Right lobe of liver (tissue), 6 donors: Measurements from ENCODE around the gene MICOS13. TPM values are rescaled to one million over a fixed set of nuclear protein-coding genes. Genes with fewer than 3 reads are reported as not detected.

ENCODE experiments used
- ATAC-seq, 4 donors: fragments of 200-7000 bp; cut with Tn5 transposase; one replicate each; pipeline ENCODE4 v1.9.1; 2020; ENCODE audit warnings: mild to moderate bottlenecking in 4 of 4, moderate library complexity in 4 of 4
- DNase-seq, 3 donors: peaks; one replicate each; pipeline ENCODE4 v3.0.0-alpha.2; 2020
- H3K27ac ChIP-seq, 3 donors: fragments of 200-600 bp; one replicate each; pipeline ENCODE4 v1.8.0; 2022
- H3K27me3 ChIP-seq, 2 donors: fragments of 200-600 bp; one replicate each; pipeline ENCODE4 v1.8.0; 2022
- H3K36me3 ChIP-seq, 4 donors: fragments of 200-600 bp; sonication (generic) in 1 of 4; one replicate each; pipeline versions ENCODE4 v1.5.1 to v1.8.0; 2017 to 2022; ENCODE audit warnings: control low read depth in 1 of 4
- H3K4me1 ChIP-seq, 4 donors: fragments of 200-600 bp; sonication (generic) in 1 of 4; one replicate each; pipeline versions ENCODE4 v1.5.1 to v1.8.0; 2017 to 2022; ENCODE audit warnings: control low read depth in 1 of 4
- H3K4me3 ChIP-seq, 3 donors: fragments of 200-600 bp; one replicate each; pipeline ENCODE4 v1.8.0; 2022
- H3K9me3 ChIP-seq, 4 donors: fragments of 200-600 bp; sonication (generic) in 1 of 4; one replicate each; pipeline versions ENCODE4 v1.5.1 to v1.8.0; 2017 to 2022; ENCODE audit warnings: control low read depth in 1 of 4
- POLR2A ChIP-seq: fragments of 450-650 bp; IDR thresholded peaks from one replicate; pipeline ENCODE4 v1.6.1; 2017; ENCODE audit warnings: antibody characterized with exemption, mild to moderate bottlenecking
- WGBS: methylation state at CpG from one replicate; pipeline ENCODE4 v1.1.6; 2018; ENCODE audit warnings: low coverage, low lambda C conversion rate; ENCODE audit not compliant: insufficient coverage; ENCODE audit errors: missing lambda C conversion rate; 5-methylcytosine and 5-hydroxymethylcytosine counted together
- intact Hi-C, 2 donors: fragments of 100-400 bp; cut with DNase I; formaldehyde crosslinking; loops; one replicate each; pipeline versions ENCODE4 v1.11.2 to v1.14.1; 2022
- total RNA-seq, 6 experiments: library from RNA; depleted of rRNA in 2 of 6; stranded (reverse); fragments of >200 nt in 2 of 6; fragmentation: NEBNext Ultra II Directional in 3 of 6; extraction: Animal tissue kit (Norgen Biotek cat#: 25700) in 3 of 6; gene quantifications; one replicate each; pipeline versions ENCODE4 v1.1.0 to v1.2.4, GENCODE V29; 2016 to 2023
- TF ChIP-seq, protein P1 (sequence below), 4 donors: fragments of 200-600 bp in 3 of 4; fragments of 450-650 bp in 1 of 4; IDR thresholded peaks; one replicate each; pipeline versions ENCODE4 v1.5.1 to v1.8.0; 2016 to 2022; ENCODE audit warnings: antibody characterized with exemption in 4 of 4, mild to moderate bottlenecking in 2 of 4
- donor health status: DM: no; HTN: yes; CAD: no.
- donor health status: DM: no; HTN: no; CAD: no.
- donor health status: DM: no; HTN: no; CAD: no.
- donor health status: DM: no; HTN: yes; CAD: no.
- donor health status: DM: no; HTN: yes; CAD: no.

The MICOS13 gene
- total RNA-seq, 6 experiments from 2014 or later, result 24.2 to 54.3 (median 33.7) TPM

DNA sequence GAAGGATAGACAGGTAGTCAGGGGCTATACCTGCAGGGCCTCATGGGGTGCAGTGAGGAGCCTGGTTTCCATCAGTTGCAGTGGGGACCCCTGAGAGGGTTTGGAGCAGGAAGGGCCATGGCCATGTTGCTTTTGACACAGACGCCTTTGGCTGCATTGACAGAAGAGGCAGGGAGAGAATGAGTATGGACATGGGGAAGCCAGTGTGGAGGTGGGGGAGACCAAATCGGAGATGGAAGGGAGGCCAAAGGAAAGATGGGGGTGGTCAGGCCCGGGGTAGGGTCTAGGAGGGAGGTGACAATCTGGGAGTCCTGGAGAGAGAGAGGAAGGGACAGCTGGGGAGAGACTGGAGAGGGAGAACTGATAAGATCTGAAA is 1.8 kb upstream of the MICOS13 start:
- intact Hi-C loops, result no loop called here
- H3K36me3 ChIP-seq, result no peaks in the 10 kb centered on the region
- no peak for ATAC-seq
- TF ChIP-seq POLR2A, result no peak
- TF ChIP-seq, protein P1, sequence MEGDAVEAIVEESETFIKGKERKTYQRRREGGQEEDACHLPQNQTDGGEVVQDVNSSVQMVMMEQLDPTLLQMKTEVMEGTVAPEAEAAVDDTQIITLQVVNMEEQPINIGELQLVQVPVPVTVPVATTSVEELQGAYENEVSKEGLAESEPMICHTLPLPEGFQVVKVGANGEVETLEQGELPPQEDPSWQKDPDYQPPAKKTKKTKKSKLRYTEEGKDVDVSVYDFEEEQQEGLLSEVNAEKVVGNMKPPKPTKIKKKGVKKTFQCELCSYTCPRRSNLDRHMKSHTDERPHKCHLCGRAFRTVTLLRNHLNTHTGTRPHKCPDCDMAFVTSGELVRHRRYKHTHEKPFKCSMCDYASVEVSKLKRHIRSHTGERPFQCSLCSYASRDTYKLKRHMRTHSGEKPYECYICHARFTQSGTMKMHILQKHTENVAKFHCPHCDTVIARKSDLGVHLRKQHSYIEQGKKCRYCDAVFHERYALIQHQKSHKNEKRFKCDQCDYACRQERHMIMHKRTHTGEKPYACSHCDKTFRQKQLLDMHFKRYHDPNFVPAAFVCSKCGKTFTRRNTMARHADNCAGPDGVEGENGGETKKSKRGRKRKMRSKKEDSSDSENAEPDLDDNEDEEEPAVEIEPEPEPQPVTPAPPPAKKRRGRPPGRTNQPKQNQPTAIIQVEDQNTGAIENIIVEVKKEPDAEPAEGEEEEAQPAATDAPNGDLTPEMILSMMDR (IDR thresholded peaks at IDR 0.05), result no peak
- H3K4me1 ChIP-seq, result peaks cover 0 to 6% (median 0%) of the 10 kb centered on the region in 4 donors
- no peak for DNase-seq
- 88% methylated on average over 2 of the region's 3 CpGs for WGBS
- H3K9me3 ChIP-seq, result no peaks in the 10 kb centered on the region
- H3K27me3 ChIP-seq, result no peaks in the 10 kb centered on the region
- no peak overlapping the region for H3K27ac ChIP-seq
- no peak overlapping the region for H3K4me3 ChIP-seq

DNA sequence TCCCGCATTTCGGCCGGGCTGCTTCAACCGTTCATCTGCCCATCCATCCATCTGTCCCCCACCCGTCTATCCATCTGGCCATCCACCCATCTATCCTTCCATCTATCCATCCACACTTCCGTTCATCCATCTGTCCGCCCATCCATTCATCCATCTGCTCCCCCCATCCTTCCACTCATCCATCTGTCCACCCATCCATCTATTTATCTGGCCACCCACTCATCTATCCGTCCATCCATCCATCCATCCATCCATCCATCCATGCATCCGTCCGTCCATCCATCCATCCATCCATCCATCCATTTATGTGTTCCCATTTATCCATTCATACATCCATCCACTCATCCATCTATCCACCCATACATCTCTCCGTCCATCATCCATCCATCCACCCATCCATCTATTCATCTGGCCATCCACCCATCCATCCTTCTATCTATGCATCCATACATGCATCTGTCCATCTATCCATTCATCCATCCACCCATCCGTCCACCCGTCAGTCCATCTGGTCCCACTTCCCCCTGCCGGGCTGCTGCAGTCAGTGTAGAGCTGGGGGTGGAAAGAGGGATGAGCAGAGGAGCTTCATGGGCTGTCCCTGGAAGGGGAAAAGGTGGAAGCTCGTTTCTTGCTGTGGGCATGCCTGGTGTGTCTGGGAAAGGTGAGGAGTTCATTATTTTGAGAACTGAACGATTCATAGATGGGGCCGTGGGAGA is 1.2 kb upstream of the MICOS13 start:
- ATAC-seq, result no peak
- H3K27ac ChIP-seq, result no peak overlapping the region
- H3K4me3 ChIP-seq, result peak overlapping the region; percentile 62 to 97 (median 95)
- DNase-seq, result no peak
- H3K4me1 ChIP-seq, result peaks cover 0 to 6% (median 0%) of the 10 kb centered on the region in 4 donors
- 67% methylated on average over 16 of the region's 17 CpGs for WGBS
- intact Hi-C loops, result no loop called here
- TF ChIP-seq POLR2A, result no peak
- TF ChIP-seq, protein P1 (IDR thresholded peaks at IDR 0.05), result no peak
- H3K27me3 ChIP-seq, result no peaks in the 10 kb centered on the region
- no peaks in the 10 kb centered on the region for H3K9me3 ChIP-seq
- H3K36me3 ChIP-seq, result no peaks in the 10 kb centered on the region

GRCh38 chr19:5680084-5680436 is 256 bp downstream of the MICOS13 start:
- Histone ChIP-seq H3K27ac (peak overlapping the region; percentile 72 to 82 (median 82)), H3K4me1 (peaks cover 0 to 6% (median 0%) of the 10 kb centered on the region in 4 donors), H3K4me3 (peak overlapping the region; percentile 62 to 97 (median 95)), H3K27me3 (no peaks in the 10 kb centered on the region), H3K9me3 (no peaks in the 10 kb centered on the region), H3K36me3 (no peaks in the 10 kb centered on the region)
- TF ChIP-seq, protein P1 (IDR thresholded peaks at IDR 0.05), result no peak
- TF ChIP-seq POLR2A, result no peak
- ATAC-seq (peak in 3 of 4 donors; percentile 1 to 4 (median 1)), DNase-seq (no peak)
- intact Hi-C loops, result no loop called here
- 0% methylated on average over 11 of the region's 23 CpGs for WGBS

- H3K4me1 ChIP-seq, result peaks cover 0 to 6% (median 0%) of the 10 kb centered on the region in 4 donors
- ATAC-seq, result no peak
- no peaks in the 10 kb centered on the region for H3K27me3 ChIP-seq
- 21% methylated on average over 7 of the region's 26 CpGs for WGBS
- H3K9me3 ChIP-seq, result no peaks in the 10 kb centered on the region
- TF ChIP-seq POLR2A, result no peak
- TF ChIP-seq, protein P1 (IDR thresholded peaks at IDR 0.05), result no peak
- peak overlapping the region in 2 of 3 donors; percentile 72 to 82 for H3K27ac ChIP-seq
- H3K36me3 ChIP-seq, result no peaks in the 10 kb centered on the region
- intact Hi-C loops, result loop anchor here in 1 of 2 donors (10.0 kb wide), 1 partner anchor 65 kb away; no protein-coding TSS in a partner anchor
- peak overlapping the region; percentile 62 to 97 (median 95) for H3K4me3 ChIP-seq
- DNase-seq, result no peak
Observed at GRCh38 chr19:5679289-5680083, 830 bp downstream of the MICOS13 start.
